ENCODE measurements around the gene TMEM47.

TMEM47 gene

DNA sequence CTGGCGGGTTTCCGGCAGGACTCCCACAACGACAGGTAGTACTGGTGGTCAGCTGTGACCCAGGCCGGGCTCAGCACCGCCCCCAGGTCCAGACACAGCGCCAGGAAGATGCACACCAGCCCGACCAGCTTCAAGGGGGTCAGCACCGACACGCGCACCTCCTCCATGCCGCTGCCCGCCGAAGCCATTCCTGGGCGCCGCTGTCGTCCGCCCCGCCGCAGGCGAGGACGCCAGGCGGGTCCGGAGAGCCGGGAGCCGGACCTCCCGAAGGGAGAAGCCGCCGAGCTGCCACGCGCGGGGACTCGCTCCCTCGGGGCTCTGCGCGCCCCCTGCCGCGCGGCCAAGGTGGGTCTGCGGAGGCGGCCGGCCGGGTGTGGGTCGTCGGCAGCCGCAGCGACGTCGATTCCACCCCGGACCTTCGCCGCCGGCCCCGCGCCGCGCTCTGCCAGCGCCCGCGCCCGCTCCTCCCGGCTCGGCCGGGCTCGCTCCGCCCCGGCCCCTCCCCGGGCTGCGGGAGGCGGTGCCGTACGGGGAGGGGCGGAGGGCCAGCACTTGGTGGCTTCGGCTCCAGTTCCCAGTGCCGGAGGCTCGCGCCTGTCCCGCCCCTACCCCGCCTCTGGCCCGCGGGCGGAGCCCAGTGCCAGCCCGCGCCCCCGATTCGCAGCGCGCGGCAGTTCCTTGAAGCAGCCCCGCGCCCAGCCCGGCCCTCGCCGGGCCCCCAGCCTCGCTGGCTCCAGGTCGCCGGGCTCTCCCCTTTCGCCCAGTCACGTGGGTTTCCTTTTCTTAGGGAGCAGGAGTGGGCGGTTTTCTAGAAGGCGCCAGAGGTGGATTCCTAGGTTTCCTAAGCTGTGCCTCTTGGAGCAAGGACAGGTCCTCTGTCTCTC, at the start of gene TMEM47:
Gene TMEM47 (minus strand): TSS at position 444 of the 884 bp plus-strand sequence. CDS start 256 bp downstream, at position 188.
- peak; percentile 88 for DNase-seq (ENCODE audit: low spot score)

DNA sequence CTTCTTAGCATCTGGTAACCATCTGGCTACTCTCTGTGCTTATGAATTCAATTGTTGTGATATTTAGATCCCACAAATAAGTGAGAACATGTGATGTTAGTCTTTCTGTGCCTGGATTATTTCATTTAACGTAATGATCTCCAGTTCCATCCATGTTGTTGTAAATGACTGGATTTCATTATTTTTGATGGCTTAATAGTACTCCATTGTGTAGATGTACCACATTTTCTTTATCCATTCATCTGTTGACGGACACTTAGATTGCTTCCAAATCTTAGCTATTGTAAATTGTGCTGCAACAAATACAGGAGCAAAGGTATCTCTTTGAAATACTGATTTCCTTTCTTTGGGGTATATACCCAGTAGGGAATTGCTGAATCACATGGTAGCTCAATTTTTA, 30.0 kb upstream of the TMEM47 start:
- DNase-seq (ENCODE audit: low spot score): no peak

DNA sequence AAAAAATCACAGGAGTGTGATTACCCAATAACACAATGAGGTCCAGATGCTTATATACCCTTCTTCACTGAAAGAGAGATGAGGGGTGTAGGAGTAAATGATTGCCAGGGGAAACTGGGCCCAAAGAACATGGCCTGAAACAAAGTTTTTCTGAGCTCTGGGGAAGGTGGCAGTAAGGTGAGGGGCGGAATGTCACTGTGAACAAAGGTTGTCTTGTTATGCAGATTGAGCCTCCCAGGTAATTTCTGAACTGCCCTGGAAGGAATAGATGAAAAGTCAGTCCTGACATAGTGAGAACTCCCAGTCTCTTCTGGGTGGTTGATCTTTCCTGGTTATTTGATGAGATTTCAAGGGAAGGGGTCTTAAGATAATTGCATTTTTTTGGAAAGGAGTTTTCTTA, 2.5 kb upstream of the TMEM47 start:
- no peak for DNase-seq (ENCODE audit: low spot score)

DNA sequence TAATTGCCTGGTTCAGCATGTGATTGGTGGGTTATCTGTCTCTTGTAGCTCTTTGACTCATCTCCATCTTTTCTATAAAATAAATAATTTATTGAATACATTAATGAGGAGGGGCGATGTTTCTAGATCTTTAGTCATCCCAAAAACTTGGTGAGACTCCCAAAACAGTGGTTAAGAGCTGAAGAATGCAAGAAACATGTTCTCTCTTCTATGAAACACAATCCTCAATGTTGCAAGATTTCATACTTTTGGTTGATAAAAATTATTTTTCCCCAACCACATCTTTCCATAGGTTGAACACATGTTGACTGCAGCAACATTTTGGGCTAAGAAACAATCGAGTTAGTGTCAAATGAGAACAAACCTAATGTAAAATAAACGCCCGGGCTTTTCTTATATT, 1.2 kb upstream of the TMEM47 start:
- peak; percentile 13 for DNase-seq (ENCODE audit: low spot score)

DNA sequence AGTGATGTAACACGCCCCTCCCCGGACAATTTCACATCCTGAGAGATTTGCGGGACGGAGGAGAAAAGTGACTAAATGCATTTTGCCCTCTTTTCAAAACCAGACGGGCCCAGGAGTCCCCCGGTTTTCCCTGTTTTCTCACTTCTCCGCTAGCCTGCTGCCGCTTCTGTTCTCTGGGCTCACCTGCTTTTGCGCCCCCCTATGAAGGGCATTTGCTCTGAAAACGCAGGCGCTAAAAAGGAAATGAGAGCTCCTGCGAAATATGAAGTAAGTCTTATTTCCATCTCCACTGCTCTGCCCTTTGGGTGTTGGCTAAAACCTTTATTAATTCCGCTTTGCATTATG, 613 bp upstream of the TMEM47 start:
- DNase-seq (ENCODE audit: low spot score): no peak

DNA sequence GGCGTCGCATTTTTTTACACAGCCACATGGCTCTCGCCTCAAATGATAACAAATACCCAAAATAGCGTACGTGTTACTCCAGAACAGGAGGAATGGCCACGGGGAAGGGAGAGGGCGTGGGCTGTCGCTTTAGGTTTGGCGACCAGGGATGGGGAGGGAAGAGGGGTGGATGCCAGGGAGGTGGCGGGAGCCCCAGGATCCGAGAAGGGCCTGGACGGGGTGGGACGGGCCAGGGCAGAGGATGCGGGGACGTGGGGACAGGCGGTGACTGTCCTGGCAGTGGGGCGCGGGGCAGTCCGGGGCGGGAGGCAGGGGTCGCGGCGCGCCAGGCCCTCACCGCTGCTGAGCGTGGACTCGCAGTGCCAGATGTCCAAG, 631 bp downstream of the TMEM47 start:
- DNase-seq (ENCODE audit: low spot score): peak; percentile 7

DNA sequence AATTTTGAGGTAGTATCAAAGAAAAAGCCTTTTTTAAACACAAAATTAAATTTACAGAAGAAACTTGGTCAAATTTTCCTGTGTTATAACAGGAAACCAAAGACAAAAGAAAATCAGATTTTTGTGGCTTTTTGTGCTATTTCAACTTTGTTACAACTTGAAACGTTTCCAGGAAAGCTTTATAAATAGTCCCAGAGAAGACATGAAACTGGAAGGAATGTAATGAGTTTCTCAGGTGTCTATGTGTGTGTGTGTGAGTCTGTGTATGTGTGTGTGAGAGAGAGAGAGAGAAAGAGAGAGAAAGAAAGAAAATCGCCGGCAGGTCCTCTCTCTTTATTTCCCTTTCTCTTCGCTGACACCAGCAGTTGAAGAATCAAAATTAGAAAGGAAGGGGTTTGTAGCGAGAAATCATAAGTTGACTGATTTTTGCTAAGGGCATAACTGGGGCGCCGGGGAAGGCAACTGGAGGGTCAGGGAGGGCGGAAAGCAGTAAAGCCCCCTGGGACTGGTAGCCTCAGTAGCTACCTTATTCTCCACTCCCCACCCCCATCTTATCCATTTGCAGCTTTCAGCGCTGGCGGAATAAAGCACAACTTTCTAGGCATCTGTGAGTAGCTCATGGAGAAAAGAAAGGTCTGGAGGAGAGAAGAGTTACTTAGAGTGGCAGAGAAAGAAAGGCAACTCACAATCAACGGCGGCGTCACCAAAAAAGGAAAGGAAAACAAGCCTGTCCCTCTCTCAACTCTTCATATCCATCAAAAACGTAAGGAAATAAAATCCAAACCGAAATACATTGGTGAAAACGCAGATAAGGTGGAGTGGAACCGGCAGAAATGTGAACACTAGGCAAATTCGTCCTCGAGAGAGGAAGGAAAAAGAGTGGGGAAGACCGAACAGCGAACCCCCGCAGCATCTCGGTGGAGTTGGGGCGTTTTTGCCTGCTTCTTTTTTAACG, 1.3 kb downstream of the TMEM47 start:
- DNase-seq (ENCODE audit: low spot score): no peak

DNA sequence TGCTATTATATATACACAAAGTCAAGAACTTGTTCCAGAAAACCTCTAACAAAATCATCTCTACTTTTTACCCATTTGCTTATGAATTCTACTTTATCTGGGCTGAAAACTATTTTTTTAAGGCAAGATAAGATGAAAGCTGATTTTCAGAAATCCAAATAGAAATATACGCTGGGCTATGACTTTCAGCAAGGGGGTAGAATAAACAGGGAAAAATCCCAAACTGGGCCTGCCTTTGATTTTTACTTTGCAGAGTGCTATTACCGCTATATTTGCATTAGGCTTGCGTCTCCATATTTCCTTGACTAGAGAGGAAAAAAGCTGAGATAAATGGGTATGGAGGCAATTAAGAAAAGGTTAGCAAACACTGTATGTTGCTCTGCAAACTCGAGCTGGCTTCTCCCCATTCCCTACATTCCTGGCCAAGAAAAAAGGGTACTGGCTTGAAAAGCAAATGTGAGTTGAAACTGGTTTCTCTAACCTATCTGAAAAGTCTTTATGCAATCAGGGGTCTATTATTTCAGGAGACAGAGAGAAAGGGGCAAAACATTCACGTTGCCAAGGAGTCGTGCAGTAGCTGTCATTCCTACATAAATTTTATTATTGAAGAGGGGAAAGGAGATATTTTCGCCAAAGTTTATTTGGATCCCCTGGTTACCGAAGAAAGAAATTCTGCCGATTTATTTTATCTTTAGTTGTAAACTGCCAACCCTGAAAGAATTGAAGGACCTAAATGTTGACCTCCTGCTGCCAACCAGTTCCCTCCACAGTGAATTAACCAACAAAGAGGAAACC, 2.2 kb downstream of the TMEM47 start:
- no peak for DNase-seq (ENCODE audit: low spot score)

DNA sequence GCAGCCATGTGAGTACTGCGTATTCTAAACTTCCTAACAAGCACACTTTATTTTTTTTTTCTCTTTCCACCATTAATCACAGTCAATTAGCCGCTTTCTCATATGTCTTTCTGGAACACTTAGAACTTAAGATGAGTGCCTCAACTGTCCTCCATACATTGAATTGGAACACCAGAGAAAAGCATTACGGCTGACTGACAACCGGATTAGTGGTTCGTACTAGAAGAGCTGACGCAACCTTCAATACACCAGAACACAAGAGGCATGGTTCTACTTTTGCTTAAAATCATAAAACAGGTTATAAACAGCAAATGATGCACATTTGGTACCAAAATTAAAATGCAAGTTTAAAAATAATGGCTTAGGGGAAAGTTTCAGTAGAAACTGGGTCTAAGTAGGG, 3.3 kb downstream of the TMEM47 start:
- no peak for DNase-seq (ENCODE audit: low spot score)

DNA sequence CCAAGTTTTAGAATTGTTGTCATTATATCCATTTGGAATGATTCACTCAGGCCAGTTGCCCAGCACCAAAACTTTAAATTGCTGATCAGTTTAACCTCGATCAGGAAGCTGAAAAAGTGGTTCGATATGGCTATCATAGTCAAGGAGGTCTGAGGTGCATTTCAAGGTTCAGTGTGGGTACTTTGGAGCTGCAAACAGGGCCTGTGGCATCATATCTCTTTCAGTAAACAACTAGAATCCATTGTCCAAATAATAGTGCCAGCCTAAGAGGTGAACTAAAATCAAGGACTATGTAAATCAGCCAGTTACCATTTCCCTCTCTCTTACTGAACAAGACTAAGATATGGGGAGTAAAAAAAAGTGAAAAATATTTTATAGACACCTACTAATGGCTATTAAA, 14.2 kb downstream of the TMEM47 start:
- DNase-seq (ENCODE audit: low spot score): no peak

DNA sequence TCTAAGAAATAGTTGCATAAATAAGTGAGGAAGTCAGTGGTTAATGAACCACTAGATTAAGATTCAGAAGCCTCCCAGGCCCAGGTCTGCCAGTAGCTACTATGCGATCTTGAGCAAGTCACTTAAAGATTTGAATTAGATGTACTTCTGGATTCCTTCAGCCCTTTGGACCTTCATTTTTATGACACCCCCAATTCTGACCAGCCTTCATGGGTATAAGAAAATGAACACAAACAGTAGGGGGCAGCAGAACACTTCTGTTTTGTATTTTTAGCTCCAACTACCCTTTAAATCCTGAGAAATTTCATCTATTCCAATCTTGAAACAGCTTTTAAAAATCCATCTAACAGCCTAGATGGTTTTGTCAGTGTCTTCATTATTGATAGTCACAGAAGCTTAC, 19.0 kb downstream of the TMEM47 start:
- peak; percentile 7 for DNase-seq (ENCODE audit: low spot score)

DNA sequence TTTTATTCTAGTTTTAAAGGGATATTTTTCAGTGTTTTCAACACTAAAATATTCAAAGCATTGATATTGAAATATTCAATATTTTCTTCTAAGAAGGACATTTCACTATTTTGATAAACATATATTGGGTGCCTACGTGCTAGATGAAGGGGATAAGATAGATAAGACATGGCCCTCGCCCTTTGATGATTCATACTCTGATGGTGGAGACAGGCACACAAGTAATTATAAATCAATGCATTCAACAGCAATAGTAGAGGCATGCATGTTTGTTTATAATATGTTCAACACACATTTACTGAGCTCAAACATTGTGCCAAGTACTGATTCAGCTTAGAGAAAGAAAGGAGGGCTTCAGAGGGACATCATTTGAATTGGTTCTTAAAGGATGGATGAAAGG, 22.7 kb downstream of the TMEM47 start:
- DNase-seq (ENCODE audit: low spot score): no peak

DNA sequence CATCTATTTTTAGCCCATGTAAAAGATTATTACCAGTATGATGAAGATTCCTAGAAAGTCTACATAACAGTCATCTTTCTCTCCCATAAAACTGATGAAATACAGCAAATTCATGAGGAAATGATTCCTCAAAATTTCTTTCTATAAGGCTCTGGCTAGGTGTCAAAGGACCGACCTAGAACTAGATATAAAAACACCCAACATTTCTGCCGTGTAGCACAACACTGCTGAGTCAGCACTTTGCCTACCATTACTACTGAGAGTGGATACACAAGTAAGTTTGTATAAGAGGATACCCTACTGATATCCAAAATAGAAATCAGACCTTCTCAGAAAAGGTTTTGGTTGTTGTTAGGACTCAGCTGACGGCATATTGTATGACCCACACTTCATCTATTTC, 24.7 kb downstream of the TMEM47 start:
- no peak for DNase-seq (ENCODE audit: low spot score)

DNA sequence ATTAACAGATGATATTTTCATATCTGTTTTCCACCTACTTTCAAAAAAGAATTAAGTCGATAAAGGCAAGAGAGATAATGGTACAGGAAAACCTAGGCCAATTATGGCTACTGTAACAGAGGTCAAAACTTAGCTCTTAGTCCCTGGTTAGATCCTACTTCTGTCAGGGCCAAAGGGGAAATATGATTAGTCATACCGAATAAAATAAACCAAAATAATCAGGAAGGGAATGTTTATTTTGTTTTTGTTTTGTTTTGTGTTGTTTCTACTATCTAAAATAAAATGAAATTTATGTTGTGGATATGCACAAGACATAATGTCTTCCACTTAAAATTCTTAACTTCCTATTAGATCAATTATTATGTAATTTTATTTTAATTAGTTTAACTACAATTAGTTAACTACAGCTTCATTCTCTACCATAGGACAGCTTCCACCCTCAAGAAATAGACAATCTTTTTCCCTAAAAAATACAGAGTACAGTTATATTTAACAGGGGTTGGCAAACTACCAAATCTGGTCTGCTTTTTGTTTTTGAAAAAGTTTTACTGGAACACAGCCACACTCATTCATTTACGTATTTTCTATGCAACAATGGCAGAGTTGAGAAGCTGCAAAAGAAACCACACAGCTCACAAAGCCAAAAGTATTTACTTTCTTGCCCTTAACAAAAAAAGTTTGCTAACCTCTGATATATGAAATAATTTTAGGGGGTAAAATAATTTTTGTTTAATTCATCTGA, 25.4 kb downstream of the TMEM47 start:
- no peak for DNase-seq (ENCODE audit: low spot score)

DNA sequence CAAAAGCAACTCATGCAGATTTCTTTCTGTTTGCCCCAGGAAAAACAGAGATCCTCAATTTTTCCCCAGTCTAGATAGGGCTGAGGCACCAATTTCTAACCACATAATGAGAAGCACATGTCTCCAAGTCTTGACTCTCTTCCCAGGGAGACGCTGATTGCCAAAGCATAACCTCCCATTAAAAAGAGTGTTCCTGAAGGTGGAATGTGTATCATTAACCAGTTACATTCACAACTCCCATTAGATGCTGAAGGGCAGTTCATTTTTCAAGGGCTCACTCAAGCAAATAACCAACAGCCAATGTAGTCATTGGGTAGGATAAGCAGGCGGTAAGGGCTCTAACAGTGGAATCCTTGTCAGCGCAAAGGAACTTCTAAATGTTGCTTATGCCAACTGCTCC, 27.5 kb downstream of the TMEM47 start:
- peak; percentile 42 for DNase-seq (ENCODE audit: low spot score)

DNA sequence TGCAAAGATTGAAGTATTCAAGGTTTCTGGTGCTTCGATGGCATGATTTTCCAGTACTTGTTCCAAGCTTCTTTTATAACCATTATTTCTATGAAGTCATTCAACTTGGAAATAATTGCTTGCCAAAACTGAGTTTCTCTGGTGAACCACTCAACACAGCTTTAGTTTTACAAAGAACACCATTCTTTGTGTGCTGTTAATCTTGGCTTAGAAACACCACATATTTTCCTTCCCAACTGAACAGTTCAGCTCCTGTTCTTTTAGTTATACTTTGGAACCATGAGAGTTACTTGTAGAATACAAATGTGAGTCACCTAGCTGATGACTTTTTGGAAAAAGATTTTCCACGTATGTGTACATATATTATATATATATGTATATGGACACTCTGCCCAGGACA, 32.7 kb downstream of the TMEM47 start:
- DNase-seq (ENCODE audit: low spot score): no peak

DNA sequence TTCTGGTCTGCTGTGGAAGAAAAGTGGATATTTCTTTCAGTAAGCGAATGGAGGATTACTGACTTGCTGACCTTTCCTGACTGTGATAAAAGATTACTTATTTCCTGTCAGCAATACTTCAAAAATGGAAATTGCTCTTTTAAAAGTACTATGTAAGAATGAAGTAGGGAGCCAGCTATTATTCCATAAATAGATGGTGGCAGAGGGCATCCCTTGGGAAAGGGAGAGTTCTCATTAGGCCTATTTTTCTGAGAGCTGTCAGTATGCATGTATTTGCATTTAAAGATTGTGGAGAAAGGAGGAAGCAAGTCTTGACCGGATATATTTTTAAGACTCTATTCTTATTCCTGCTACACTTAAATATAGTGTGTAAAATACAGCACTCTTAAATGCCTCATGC, 37.2 kb downstream of the TMEM47 start:
- no peak for DNase-seq (ENCODE audit: low spot score)

DNA sequence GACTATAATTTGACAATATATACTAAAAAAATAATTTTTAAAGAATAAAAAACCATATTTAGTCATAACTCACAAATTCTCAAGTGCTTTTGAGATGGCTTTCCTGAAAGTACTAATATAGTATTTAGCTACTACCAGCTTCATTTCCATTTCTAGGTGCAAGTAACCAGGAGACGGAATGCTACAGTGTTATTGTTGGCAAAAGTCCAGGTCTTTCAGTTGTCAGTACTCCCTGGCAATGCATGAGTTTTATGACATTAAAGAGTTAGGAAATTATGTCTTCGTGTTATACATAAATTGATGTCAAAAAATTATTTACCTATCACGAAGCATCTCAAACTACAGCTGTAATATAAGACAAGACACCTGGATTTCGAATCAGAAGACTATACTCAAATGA, 45.0 kb downstream of the TMEM47 start:
- no peak for DNase-seq (ENCODE audit: low spot score)

DNA sequence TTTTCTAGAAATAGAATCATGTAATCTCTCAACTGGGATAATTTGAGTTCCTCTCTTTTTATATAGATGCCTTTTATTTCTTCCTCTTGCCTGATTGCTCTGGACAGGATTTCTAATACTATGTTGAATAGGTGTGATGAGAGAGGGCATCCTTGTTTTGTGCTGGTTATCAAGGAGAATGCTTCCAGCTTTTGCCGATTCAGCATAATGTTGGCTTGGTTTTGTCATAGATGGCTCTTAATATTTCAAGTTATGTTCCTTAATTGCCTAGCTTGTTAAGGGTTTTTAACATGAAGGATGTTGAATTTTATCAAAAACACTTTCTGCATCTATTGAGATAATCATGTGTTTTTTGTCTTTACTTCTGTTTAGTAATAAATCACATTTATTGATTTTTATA, 58.7 kb downstream of the TMEM47 start:
- no peak for DNase-seq (ENCODE audit: low spot score)

DNA sequence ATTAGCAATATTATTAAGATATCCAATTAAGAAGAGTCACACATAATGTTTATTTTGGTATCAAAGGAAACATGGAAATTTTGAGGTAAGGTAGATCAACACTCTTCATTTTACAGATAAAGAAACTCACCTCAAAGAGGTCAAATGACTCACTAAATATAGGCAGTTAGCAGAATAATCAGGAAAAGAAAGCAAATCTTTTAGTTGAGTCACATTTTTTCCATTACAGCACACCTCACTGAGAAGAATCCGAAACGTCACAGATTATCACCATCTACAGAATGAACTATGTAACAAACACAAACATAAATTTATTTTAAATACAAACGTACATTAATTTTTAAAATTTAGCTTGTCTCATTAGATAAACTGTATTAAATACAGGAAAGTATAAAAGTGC, 70.1 kb downstream of the TMEM47 start:
- no peak for DNase-seq (ENCODE audit: low spot score)

DNA sequence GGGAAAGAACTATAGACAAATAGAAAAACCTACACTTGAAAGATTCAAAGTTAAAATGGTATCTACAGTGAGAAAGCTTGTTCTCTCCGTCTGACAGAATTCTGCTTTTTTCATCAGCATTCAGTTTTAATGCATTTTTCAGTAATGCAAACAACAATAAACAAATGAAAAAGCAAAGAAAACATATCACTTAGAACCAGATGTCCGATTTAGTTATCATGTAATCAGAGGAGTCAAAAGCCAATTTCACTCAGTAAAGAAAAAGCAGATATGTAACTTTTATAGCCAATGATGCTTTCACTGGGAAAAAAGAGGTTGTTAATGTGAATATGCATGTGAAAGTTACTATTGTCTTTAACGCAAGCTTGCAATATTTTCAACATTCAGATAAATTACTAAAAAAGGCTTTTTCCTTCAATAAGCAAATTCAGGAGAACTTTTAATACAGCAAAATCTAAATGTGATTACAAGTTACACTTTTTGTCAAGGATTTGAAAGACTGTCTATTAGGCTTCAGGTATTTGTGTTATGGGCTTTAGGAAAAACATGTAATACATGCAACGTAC, 70.7 kb downstream of the TMEM47 start:
- DNase-seq (ENCODE audit: low spot score): no peak
